NT2/D1 (cell line): Measurements from ENCODE around the gene CNRIP1.

Experiments used
- DNase-seq: peaks from one replicate; pipeline ENCODE4 v3.0.0-alpha.2; 2011; ENCODE audit warnings: low read depth, low spot score
- H3K27me3 ChIP-seq: 2 replicates; pipeline ENCODE4 v1.6.0; 2011; ENCODE audit warnings: mild to moderate bottlenecking; ENCODE audit not compliant: insufficient read length, insufficient read depth
- H3K36me3 ChIP-seq: 2 replicates; pipeline ENCODE4 v1.6.1; 2011; ENCODE audit warnings: mild to moderate bottlenecking, low read length, mixed read lengths; ENCODE audit not compliant: insufficient read depth, insufficient read length
- H3K4me1 ChIP-seq: 2 replicates; pipeline ENCODE4 v1.5.1; 2011; ENCODE audit not compliant: insufficient read depth, insufficient read length
- H3K4me3 ChIP-seq: 2 replicates; pipeline ENCODE4 v1.5.1; 2011; ENCODE audit warnings: low read depth; ENCODE audit not compliant: insufficient read length
- H3K9ac ChIP-seq: 2 replicates; pipeline ENCODE4 v1.6.0; 2011; ENCODE audit warnings: low read depth; ENCODE audit not compliant: insufficient read length
- H3K9me3 ChIP-seq: 2 replicates; pipeline ENCODE4 v1.5.1; 2011; ENCODE audit warnings: mild to moderate bottlenecking, low read length; ENCODE audit not compliant: insufficient read depth
- SUZ12 ChIP-seq: IDR thresholded peaks from 2 replicates; pipeline ENCODE4 v1.6.1; 2011; ENCODE audit not compliant: insufficient read length, insufficient read depth; ENCODE audit errors: extremely low read depth
- YY1 ChIP-seq: IDR thresholded peaks from 2 replicates; pipeline ENCODE4 v1.6.1; 2011; ENCODE audit not compliant: insufficient read length, insufficient read depth
- ZNF274 ChIP-seq: IDR thresholded peaks from 2 replicates; pipeline ENCODE4 v1.6.1; 2011; ENCODE audit warnings: mild to moderate bottlenecking, low read depth, low read length

Gene CNRIP1

GRCh38 chr2:68295516-68295915 is 24.2 kb downstream of the CNRIP1 start:
- H3K4me1 ChIP-seq = no peaks in the 10 kb centered on the region
- no peak overlapping the region for H3K9ac ChIP-seq
- no peak for DNase-seq
- H3K36me3 ChIP-seq = no peaks in the 10 kb centered on the region
- no peak for TF ChIP-seq SUZ12
- no peak overlapping the region for H3K4me3 ChIP-seq
- no peaks in the 10 kb centered on the region for H3K9me3 ChIP-seq
- H3K27me3 ChIP-seq = no peaks in the 10 kb centered on the region

- no peak for TF ChIP-seq YY1
- no peak for TF ChIP-seq ZNF274
- no peak for TF ChIP-seq SUZ12
- DNase-seq = no peak
- Histone ChIP-seq H3K27me3 (no peaks in the 10 kb centered on the region), H3K9me3 (no peaks in the 10 kb centered on the region), H3K4me1 (no peaks in the 10 kb centered on the region), H3K4me3 (no peak overlapping the region), H3K36me3 (no peaks in the 10 kb centered on the region), H3K9ac (no peak overlapping the region)
Measured at GRCh38 chr2:68294913-68295312, 24.8 kb downstream of the CNRIP1 start.

- no peak for TF ChIP-seq ZNF274
- no peak for TF ChIP-seq YY1
- TF ChIP-seq SUZ12 = no peak
- H3K36me3 ChIP-seq = no peaks in the 10 kb centered on the region
- no peaks in the 10 kb centered on the region for H3K9me3 ChIP-seq
- H3K4me3 ChIP-seq = no peak overlapping the region
- DNase-seq = no peak
- H3K9ac ChIP-seq = no peak overlapping the region
- no peaks in the 10 kb centered on the region for H3K27me3 ChIP-seq
- H3K4me1 ChIP-seq = no peaks in the 10 kb centered on the region
Measured at GRCh38 chr2:68294187-68294586, 25.6 kb downstream of the CNRIP1 start.

GRCh38 chr2:68293755-68294154 is 26.0 kb downstream of the CNRIP1 start:
- no peaks in the 10 kb centered on the region for H3K27me3 ChIP-seq
- H3K9ac ChIP-seq = no peak overlapping the region
- no peaks in the 10 kb centered on the region for H3K9me3 ChIP-seq
- H3K4me1 ChIP-seq = no peaks in the 10 kb centered on the region
- no peak for DNase-seq
- no peak for TF ChIP-seq ZNF274
- no peak for TF ChIP-seq SUZ12
- TF ChIP-seq YY1 = no peak
- no peak overlapping the region for H3K4me3 ChIP-seq
- no peaks in the 10 kb centered on the region for H3K36me3 ChIP-seq

GRCh38 chr2:68293024-68293423 is 26.7 kb downstream of the CNRIP1 start:
- Histone ChIP-seq H3K9me3 (no peaks in the 10 kb centered on the region), H3K4me1 (no peaks in the 10 kb centered on the region), H3K9ac (no peak overlapping the region), H3K36me3 (no peaks in the 10 kb centered on the region), H3K4me3 (no peak overlapping the region), H3K27me3 (no peaks in the 10 kb centered on the region)
- DNase-seq = no peak
- no peak for TF ChIP-seq ZNF274

GRCh38 chr2:68292108-68292710 is 27.5 kb downstream of the CNRIP1 start:
- no peak overlapping the region for H3K9ac ChIP-seq

GRCh38 chr2:68291314-68291713 is 28.4 kb downstream of the CNRIP1 start:
- H3K9ac ChIP-seq = no peak overlapping the region
- no peak overlapping the region for H3K4me3 ChIP-seq
- H3K36me3 ChIP-seq = no peaks in the 10 kb centered on the region
- TF ChIP-seq SUZ12 (no peak), YY1 (no peak), ZNF274 (no peak)
- no peaks in the 10 kb centered on the region for H3K27me3 ChIP-seq
- no peaks in the 10 kb centered on the region for H3K4me1 ChIP-seq
- no peaks in the 10 kb centered on the region for H3K9me3 ChIP-seq
- no peak for DNase-seq

More at GRCh38 chr2:68292108-68292710, 27.5 kb downstream of the CNRIP1 start:
- H3K4me3 ChIP-seq = no peak overlapping the region
- TF ChIP-seq SUZ12 = no peak
- TF ChIP-seq ZNF274 = no peak
- no peak for TF ChIP-seq YY1
- no peaks in the 10 kb centered on the region for H3K27me3 ChIP-seq
- H3K9me3 ChIP-seq = no peaks in the 10 kb centered on the region
- H3K36me3 ChIP-seq = no peaks in the 10 kb centered on the region
- peak; percentile 8 for DNase-seq
- H3K4me1 ChIP-seq = no peaks in the 10 kb centered on the region

- TF ChIP-seq SUZ12 (no peak), ZNF274 (no peak), YY1 (no peak)
- no peaks in the 10 kb centered on the region for H3K36me3 ChIP-seq
- no peak for DNase-seq
- H3K9me3 ChIP-seq = no peaks in the 10 kb centered on the region
- no peaks in the 10 kb centered on the region for H3K27me3 ChIP-seq
- H3K4me1 ChIP-seq = no peaks in the 10 kb centered on the region
- H3K4me3 ChIP-seq = no peak overlapping the region
- H3K9ac ChIP-seq = no peak overlapping the region
Measured at GRCh38 chr2:68290901-68291300, 28.8 kb downstream of the CNRIP1 start.
